ENCODE results near the gene FGFRL1.

The FGFRL1 gene

DNA sequence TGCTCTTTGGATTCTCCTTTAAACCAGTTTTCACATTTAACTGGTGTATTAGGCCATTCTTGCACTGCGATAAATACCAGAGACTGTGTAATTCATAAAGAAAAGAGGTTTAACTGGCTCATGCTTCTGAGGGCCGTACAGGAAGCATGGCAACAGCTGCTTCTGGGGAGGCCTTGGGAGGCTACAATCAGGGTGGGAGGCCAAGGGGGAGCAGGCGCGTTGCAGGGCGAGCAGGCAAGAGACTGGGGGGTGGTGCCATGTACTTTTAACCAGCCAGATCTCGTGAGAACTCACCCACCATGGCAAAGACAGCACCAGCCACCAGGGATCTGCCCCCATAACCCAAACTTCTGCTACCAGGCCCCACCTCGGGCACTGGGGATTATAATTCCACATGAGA is 63.8 kb downstream of the FGFRL1 start:
- no peak for DNase-seq (ENCODE audit: low read depth in 2 of 2)

DNA sequence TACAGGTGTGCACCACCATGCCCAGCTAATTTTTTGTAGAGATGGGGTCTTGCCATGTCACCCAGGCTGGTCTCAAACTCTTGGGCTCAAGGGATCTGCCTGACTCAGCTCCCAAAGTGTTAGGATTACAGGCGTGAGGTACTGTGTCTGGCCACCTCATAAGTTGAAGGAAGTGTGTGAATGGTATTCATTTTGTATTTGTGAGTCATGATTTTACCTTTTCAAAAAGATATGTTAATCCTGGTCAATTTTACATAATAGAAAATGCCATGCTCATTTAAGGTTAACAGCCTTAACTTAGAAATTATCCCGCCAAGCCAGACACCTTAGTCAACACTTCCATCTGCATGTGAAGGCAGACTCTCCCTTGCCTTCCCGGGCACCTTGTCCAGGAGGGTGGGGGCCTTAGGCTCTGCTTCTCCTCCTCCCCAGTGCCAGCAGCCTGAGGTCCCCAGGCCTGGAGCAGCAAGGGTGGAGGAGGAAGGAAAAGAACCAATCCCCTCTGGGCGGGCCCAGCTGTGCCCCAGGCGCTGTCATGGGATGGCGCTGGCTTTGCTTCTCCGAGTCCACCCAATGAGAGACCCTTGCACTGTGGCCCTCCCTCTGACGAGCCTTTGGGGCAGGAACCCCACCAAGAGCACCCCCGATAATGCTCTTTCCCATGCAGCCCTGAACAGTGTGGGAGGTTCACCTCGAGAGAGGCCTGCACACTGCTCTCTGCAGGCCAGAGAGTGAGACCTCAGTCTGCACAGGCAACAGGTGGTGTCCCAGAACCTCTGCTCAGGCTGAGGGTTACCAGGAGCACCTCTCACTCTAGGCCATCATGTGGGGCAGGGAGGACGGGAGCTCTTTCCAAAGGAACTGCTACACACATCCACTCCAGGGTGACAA is 64.6 kb downstream of the FGFRL1 start:
- no peak for DNase-seq (ENCODE audit: low read depth in 2 of 2)

All from stimulated activated CD4-positive, alpha-beta T cell treated with anti-CD3 and anti-CD28 coated beads, Interleukin-1b, Interleukin-23, amount 100 ng/mL, for 4 hours (primary cell).